GM18505 (cell line): Measurements from ENCODE around the gene PROC.

Experiments used
- ATAC-seq: cut with Tn5 transposase; IDR thresholded peaks from one replicate; pipeline ENCODE4 v1.9.1; 2021; ENCODE audit not compliant: unreplicated experiment
- POLR2A ChIP-seq: IDR thresholded peaks from 4 replicates; pipeline ENCODE4 v1.6.1; 2011; ENCODE audit warnings: borderline replicate concordance; ENCODE audit not compliant: insufficient read depth, insufficient read length; ENCODE audit errors: extremely low read depth

PROC gene

DNA sequence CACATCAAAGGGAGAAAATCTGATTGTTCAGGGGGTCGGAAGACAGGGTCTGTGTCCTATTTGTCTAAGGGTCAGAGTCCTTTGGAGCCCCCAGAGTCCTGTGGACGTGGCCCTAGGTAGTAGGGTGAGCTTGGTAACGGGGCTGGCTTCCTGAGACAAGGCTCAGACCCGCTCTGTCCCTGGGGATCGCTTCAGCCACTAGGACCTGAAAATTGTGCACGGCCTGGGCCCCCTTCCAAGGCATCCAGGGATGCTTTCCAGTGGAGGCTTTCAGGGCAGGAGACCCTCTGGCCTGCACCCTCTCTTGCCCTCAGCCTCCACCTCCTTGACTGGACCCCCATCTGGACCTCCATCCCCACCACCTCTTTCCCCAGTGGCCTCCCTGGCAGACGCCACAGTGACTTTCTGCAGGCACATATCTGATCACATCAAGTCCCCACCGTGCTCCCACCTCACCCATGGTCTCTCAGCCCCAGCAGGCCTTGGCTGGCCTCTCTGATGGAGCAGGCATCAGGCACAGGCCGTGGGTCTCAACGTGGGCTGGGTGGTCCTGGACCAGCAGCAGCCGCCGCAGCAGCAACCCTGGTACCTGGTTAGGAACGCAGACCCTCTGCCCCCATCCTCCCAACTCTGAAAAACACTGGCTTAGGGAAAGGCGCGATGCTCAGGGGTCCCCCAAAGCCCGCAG is 3.8 kb downstream of the PROC start:
- no peak for TF ChIP-seq POLR2A
- ATAC-seq: no peak

DNA sequence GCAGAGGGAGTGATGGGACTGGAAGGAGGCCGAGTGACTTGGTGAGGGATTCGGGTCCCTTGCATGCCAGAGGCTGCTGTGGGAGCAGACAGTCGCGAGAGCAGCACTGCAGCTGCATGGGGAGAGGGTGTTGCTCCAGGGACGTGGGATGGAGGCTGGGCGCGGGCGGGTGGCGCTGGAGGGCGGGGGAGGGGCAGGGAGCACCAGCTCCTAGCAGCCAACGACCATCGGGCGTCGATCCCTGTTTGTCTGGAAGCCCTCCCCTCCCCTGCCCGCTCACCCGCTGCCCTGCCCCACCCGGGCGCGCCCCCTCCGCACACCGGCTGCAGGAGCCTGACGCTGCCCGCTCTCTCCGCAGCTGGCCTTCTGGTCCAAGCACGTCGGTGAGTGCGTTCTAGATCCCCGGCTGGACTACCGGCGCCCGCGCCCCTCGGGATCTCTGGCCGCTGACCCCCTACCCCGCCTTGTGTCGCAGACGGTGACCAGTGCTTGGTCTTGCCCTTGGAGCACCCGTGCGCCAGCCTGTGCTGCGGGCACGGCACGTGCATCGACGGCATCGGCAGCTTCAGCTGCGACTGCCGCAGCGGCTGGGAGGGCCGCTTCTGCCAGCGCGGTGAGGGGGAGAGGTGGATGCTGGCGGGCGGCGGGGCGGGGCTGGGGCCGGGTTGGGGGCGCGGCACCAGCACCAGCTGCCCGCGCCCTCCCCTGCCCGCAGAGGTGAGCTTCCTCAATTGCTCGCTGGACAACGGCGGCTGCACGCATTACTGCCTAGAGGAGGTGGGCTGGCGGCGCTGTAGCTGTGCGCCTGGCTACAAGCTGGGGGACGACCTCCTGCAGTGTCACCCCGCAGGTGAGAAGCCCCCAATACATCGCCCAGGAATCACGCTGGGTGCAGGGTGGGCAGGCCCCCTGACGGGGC is 4.6 kb downstream of the PROC start:
- peak; percentile 55 for ATAC-seq
- no peak for TF ChIP-seq POLR2A

DNA sequence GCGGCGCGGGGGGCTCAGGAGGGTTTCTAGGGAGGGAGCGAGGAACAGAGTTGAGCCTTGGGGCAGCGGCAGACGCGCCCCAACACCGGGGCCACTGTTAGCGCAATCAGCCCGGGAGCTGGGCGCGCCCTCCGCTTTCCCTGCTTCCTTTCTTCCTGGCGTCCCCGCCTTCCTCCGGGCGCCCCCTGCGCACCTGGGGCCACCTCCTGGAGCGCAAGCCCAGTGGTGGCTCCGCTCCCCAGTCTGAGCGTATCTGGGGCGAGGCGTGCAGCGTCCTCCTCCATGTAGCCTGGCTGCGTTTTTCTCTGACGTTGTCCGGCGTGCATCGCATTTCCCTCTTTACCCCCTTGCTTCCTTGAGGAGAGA is 5.2 kb downstream of the PROC start:
- TF ChIP-seq POLR2A: no peak
- peak; percentile 39 for ATAC-seq

DNA sequence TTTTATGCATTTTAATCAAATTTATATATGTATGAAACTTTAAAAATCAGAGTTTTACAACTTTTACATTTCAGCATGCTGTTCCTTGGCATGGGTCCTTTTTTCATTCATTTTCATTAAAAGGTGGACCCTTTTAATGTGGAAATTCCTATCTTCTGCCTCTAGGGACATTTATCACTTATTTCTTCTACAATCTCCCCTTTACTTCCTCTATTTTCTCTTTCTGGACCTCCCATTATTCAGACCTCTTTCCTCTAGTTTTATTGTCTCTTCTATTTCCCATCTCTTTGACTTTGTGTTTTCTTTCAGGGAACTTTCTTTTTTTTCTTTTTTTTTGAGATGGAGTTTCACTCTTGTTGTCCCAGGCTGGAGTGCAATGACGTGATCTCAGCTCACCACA is 5.7 kb downstream of the PROC start:
- ATAC-seq: no peak
- no peak for TF ChIP-seq POLR2A

DNA sequence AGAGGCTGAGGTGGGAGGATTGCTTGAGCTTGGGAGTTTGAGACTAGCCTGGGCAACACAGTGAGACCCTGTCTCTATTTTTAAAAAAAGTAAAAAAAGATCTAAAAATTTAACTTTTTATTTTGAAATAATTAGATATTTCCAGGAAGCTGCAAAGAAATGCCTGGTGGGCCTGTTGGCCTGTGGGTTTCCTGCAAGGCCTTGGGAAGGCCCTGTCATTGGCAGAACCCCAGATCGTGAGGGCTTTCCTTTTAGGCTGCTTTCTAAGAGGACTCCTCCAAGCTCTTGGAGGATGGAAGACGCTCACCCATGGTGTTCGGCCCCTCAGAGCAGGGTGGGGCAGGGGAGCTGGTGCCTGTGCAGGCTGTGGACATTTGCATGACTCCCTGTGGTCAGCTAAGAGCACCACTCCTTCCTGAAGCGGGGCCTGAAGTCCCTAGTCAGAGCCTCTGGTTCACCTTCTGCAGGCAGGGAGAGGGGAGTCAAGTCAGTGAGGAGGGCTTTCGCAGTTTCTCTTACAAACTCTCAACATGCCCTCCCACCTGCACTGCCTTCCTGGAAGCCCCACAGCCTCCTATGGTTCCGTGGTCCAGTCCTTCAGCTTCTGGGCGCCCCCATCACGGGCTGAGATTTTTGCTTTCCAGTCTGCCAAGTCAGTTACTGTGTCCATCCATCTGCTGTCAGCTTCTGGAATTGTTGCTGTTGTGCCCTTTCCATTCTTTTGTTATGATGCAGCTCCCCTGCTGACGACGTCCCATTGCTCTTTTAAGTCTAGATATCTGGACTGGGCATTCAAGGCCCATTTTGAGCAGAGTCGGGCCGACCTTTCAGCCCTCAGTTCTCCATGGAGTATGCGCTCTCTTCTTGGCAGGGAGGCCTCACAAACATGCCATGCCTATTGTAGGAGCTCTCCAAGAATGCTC is 6.6 kb downstream of the PROC start:
- no peak for ATAC-seq
- TF ChIP-seq POLR2A: no peak

DNA sequence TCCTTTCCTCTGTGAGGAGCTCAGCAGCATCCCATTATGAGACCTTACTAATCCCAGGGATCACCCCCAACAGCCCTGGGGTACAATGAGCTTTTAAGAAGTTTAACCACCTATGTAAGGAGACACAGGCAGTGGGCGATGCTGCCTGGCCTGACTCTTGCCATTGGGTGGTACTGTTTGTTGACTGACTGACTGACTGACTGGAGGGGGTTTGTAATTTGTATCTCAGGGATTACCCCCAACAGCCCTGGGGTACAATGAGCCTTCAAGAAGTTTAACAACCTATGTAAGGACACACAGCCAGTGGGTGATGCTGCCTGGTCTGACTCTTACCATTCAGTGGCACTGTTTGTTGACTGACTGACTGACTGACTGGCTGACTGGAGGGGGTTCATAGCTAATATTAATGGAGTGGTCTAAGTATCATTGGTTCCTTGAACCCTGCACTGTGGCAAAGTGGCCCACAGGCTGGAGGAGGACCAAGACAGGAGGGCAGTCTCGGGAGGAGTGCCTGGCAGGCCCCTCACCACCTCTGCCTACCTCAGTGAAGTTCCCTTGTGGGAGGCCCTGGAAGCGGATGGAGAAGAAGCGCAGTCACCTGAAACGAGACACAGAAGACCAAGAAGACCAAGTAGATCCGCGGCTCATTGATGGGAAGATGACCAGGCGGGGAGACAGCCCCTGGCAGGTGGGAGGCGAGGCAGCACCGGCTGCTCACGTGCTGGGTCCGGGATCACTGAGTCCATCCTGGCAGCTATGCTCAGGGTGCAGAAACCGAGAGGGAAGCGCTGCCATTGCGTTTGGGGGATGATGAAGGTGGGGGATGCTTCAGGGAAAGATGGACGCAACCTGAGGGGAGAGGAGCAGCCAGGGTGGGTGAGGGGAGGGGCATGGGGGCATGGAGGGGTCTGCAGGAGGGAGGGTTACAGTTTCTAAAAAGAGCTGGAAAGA is 7.6 kb downstream of the PROC start:
- TF ChIP-seq POLR2A: no peak
- no peak for ATAC-seq

DNA sequence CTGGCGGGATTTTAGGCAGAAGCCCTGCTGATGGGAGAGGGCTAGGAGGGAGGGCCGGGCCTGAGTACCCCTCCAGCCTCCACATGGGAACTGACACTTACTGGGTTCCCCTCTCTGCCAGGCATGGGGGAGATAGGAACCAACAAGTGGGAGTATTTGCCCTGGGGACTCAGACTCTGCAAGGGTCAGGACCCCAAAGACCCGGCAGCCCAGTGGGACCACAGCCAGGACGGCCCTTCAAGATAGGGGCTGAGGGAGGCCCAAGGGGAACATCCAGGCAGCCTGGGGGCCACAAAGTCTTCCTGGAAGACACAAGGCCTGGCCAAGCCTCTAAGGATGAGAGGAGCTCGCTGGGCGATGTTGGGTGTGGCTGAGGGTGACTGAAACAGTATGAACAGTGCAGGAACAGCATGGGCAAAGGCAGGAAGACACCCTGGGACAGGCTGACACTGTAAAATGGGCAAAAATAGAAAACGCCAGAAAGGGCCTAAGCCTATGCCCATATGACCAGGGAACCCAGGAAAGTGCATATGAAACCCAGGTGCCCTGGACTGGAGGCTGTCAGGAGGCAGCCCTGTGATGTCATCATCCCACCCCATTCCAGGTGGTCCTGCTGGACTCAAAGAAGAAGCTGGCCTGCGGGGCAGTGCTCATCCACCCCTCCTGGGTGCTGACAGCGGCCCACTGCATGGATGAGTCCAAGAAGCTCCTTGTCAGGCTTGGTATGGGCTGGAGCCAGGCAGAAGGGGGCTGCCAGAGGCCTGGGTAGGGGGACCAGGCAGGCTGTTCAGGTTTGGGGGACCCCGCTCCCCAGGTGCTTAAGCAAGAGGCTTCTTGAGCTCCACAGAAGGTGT is 8.5 kb downstream of the PROC start:
- TF ChIP-seq POLR2A: no peak
- no peak for ATAC-seq

DNA sequence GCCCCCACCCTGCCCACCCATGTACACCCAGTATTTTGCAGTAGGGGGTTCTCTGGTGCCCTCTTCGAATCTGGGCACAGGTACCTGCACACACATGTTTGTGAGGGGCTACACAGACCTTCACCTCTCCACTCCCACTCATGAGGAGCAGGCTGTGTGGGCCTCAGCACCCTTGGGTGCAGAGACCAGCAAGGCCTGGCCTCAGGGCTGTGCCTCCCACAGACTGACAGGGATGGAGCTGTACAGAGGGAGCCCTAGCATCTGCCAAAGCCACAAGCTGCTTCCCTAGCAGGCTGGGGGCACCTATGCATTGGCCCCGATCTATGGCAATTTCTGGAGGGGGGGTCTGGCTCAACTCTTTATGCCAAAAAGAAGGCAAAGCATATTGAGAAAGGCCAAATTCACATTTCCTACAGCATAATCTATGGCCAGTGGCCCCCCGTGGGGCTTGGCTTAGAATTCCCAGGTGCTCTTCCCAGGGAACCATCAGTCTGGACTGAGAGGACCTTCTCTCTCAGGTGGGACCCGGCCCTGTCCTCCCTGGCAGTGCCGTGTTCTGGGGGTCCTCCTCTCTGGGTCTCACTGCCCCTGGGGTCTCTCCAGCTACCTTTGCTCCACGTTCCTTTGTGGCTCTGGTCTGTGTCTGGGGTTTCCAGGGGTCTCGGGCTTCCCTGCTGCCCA is 9.3 kb downstream of the PROC start:
- no peak for ATAC-seq
- no peak for TF ChIP-seq POLR2A

DNA sequence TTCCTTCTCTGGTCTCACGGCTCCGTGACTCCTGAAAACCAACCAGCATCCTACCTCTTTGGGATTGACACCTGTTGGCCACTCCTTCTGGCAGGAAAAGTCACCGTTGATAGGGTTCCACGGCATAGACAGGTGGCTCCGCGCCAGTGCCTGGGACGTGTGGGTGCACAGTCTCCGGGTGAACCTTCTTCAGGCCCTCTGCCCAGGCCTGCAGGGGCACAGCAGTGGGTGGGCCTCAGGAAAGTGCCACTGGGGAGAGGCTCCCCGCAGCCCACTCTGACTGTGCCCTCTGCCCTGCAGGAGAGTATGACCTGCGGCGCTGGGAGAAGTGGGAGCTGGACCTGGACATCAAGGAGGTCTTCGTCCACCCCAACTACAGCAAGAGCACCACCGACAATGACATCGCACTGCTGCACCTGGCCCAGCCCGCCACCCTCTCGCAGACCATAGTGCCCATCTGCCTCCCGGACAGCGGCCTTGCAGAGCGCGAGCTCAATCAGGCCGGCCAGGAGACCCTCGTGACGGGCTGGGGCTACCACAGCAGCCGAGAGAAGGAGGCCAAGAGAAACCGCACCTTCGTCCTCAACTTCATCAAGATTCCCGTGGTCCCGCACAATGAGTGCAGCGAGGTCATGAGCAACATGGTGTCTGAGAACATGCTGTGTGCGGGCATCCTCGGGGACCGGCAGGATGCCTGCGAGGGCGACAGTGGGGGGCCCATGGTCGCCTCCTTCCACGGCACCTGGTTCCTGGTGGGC is 10.0 kb downstream of the PROC start:
- no peak for ATAC-seq
- no peak for TF ChIP-seq POLR2A

DNA sequence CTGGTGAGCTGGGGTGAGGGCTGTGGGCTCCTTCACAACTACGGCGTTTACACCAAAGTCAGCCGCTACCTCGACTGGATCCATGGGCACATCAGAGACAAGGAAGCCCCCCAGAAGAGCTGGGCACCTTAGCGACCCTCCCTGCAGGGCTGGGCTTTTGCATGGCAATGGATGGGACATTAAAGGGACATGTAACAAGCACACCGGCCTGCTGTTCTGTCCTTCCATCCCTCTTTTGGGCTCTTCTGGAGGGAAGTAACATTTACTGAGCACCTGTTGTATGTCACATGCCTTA is 10.5 kb downstream of the PROC start:
- no peak for TF ChIP-seq POLR2A
- ATAC-seq: no peak
